ENCODE results near the gene PCDHGC3.

DNA sequence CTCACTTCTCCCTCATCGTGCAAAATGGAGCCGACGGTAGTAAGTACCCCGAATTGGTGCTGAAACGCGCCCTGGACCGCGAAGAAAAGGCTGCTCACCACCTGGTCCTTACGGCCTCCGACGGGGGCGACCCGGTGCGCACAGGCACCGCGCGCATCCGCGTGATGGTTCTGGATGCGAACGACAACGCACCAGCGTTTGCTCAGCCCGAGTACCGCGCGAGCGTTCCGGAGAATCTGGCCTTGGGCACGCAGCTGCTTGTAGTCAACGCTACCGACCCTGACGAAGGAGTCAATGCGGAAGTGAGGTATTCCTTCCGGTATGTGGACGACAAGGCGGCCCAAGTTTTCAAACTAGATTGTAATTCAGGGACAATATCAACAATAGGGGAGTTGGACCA, 44.5 kb upstream of the PCDHGC3 start:
- TF ChIP-seq CTCF (IDR thresholded peaks at IDR 0.05; ENCODE audit: insufficient read depth, low read length, poor library complexity, severe bottlenecking) (no peak), EZH2phosphoT487 (conservative IDR thresholded peaks at IDR 0.05; ENCODE audit: low read length) (no peak)
